ENCODE data around the gene RELCH. TPM values are rescaled to one million over a fixed set of nuclear protein-coding genes. Genes with fewer than 3 reads are reported as not detected.

The RELCH gene
- total RNA-seq, 1 donor from 2014 or later = 24.3 TPM

DNA sequence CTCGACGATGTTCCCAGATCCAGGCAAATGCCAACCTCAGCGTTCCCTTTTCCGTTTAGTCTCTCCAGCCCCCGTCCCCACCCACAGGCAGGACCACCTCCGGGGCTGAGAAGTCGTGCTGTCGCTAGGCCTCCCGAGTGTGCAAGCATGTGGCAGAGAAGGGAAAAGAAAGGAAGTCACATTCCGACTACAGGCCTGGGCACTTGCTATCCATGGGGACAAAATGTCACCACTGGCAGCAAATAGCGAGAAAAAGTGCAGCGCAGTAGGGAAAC is 619 bp upstream of the RELCH start:
- DNase-seq (ENCODE audit: extremely low read depth, low read depth, low spot score) = no peak

DNA sequence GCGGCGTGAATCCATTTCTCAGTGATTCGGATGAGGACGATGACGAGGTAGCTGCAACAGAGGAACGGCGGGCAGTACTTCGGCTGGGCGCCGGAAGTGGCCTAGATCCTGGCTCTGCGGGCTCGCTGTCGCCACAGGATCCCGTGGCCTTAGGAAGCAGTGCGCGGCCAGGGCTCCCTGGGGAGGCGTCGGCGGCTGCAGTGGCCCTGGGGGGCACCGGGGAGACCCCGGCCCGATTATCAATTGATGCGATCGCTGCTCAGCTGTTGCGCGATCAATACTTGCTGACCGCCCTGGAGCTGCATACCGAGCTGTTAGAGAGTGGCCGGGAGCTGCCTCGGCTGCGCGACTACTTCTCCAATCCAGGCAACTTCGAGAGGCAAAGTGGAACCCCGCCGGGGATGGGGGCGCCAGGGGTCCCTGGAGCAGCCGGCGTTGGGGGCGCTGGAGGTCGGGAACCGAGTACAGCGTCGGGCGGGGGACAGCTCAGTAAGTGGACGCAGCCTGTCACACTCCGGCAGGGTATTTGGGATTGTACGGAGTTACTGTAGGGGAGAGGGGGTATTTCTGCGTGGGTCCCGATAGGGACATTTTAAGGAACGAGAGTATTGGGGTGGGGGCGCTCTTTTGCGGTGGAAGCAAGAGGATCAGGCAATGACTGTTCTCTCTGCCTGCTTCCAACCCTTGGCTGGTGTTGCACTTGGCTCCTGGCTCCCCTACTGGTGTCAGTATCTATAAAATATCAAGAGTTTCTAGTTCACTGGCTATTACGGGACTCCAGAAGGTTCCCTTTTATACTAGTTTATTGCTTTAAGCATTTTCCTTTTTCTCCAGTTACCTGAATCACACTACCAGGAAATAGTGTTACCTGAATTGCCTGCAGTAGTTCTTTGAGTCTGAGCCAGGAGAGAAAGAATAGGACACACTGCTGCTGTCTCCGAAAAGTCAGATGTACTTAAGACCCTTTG is 772 bp downstream of the RELCH start:
- DNase-seq (ENCODE audit: extremely low read depth, low read depth, low spot score) = no peak

DNA sequence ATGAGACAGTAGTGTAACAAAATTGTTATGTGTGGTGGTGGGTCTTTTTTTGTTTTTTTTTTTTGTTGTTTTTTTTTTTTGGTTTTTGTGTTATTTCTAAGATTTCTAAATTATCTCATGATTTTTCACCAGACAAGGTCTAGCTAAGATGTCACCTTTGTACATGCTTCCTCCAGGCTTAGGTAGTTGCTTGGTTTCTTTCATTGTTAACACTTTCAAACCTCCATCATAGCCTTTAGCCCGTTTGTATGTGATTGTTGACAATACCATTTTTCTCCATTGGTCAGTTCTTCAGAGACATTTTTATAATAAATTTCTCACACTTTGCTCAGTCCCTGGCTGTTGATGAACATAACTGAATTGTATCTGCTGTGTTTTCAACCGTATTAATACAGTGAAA is 2.2 kb downstream of the RELCH start:
- no peak for DNase-seq (ENCODE audit: extremely low read depth, low read depth, low spot score)

DNA sequence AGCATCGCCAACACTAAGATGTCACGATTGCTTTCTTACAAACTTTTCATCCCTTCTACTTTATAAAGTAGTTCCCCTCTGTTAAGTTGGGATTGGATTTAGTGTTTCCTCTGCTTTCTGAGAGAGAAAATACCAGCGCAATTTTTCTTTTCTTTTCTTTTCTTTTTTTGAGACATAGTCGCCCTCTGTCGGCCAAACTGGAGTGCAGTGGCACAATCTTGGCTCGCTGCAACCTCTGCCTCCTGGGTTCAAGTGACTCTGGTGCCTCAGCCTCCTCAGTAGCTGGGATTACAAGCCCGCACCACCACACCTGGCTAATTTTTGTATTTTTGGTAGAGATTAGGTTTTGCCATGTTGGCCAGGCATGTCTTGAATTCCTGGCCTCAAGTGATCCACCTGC is 9.0 kb downstream of the RELCH start:
- no peak for DNase-seq (ENCODE audit: extremely low read depth, low read depth, low spot score)

DNA sequence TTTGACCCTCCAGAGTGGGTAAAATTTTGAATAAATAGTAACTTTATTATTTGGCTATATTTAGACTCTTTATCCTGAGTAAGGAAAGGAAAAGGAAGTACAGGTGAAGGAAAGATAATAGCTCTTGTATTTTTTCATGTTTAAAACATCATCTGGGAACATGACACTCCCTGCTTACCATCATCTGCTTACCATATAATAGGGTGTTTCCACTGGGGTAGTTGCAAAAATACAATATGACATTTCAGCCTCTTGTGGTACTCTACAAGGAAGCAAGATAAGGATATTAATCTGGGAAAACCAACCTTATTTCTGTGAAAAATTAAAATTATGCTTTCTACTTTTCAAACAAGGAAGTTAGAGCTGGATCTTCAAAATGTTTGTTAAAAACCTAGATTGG is 9.9 kb downstream of the RELCH start:
- DNase-seq (ENCODE audit: extremely low read depth, low read depth, low spot score) = no peak

DNA sequence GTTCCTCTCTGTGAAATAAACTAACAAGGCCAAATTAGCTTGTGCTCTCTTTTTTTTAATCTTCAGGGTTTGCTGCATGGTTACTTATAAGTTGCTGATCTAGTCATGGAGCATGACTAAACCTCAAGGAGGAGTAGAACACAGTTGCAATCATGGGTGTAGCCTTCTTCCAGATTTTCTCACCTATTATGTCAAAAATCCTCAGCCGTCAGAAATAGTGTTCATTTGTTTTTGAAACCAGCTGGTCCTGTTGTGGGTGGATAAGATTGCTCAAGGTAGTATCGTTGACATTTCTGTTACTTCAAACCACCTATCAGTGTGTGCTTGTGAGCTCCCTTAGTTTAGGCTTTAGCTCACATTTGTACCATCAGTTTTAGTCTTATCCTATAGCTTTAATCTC is 11.2 kb downstream of the RELCH start:
- DNase-seq (ENCODE audit: extremely low read depth, low read depth, low spot score) = no peak

DNA sequence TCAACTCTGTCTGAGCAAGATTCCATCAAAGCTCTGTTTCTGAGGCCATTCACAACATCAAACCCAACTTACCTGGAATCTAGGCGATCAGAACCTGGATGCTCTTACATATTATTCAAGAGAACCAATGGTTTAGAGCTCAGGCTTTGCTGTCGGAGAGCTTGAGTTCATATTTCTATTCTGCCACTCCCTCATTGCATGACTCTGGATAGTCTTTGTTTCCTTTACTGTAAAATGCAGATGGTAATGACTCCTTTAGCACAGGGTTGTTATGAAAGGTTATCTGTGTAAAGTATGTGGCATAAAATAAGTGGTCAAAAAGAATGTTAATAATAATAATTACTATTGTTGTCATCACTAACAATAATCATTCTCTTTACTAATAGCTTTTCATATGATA is 12.6 kb downstream of the RELCH start:
- no peak for DNase-seq (ENCODE audit: extremely low read depth, low read depth, low spot score)

DNA sequence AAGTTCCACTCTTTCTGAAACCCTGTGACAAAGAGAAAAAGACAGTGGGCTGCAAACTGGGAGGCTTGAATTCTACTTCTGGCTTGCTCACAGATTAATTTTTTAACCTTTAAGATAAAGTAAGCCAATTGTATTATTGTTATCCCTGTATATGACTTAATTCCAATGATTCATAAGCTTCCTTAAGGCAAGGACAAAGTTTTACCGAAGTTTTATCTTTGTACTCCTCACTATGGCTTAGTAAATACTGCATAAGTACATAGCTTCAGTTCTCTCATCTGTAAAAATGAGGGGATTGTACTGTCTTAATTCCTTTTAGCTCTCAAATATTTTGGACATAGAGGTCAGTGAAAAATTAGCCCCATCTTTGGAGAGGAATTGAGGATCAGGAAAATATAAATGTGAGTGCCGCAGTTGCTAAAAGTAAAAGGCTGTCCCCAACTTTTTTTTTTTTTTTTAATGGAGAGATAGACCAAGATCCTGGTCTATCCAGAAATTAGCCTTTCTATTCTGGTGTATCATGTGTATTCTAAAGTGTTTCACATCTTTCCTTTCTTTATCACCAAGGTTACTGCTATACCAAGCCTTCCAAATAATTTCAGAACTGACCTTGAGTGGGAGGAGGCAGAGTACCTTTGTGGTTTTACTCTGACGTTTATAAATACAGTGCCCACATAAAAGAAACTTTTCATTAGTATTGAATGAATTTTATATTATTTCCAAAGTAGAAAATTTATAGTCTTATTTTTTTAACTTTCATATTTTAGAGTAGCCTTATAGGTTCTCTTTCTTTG is 13.3 kb downstream of the RELCH start:
- no peak for DNase-seq (ENCODE audit: extremely low read depth, low read depth, low spot score)

DNA sequence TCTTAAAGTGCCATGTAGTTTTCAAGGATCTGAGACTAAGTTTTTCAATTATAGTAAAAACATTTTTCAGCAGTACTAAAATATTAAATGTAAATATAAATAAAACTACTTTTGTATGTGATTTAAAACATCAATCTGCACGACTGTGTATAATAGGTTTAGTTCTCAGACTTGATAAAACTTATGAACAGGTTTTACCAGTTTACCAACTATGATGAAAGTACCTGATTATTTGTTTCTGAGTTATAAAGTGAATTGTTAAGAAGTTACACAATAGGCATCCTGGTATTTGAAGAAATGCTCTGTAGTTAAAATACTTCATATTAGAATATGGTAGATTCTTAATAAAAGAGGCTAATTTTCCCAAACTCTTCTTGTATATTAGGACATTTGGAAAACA is 14.8 kb downstream of the RELCH start:
- no peak for DNase-seq (ENCODE audit: extremely low read depth, low read depth, low spot score)

DNA sequence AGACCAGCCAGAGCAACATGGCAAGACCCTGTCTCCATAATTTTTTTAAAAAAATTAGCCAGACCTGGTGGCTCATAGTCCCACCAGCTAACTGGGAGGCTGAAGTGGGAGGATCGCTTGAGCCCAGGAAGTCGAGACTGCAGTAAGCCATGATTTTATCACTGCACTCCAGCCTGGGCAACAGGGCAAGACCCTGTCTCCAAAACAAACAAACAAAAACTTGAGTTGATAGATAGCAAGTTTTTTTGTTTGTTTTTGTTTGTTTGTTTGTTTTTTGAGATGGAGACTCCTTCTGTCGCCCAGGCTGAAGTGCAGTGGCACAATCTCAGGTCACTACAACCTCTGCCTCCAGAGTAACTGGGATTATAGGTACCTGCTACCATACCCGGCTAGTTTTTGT is 18.8 kb downstream of the RELCH start:
- no peak for DNase-seq (ENCODE audit: extremely low read depth, low read depth, low spot score)

DNA sequence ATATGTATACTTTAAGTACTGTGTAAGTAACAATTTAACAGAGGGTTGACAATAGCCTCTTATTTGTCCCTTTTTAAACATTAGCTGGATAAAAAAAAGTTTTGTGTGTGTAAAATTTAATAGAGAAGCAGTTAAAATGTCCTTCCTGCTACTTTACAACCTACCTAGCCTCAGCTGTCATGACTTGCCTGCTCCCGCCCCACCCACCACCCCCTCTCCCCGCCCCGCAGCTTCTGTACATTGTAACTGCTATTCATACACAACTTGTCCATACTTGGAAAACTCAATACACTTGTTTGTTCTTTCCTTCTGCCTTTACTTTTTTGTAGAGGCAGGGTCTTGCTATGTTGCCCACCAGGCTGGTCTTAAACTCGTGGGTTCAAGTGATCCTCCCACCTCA is 19.5 kb downstream of the RELCH start:
- no peak for DNase-seq (ENCODE audit: extremely low read depth, low read depth, low spot score)

DNA sequence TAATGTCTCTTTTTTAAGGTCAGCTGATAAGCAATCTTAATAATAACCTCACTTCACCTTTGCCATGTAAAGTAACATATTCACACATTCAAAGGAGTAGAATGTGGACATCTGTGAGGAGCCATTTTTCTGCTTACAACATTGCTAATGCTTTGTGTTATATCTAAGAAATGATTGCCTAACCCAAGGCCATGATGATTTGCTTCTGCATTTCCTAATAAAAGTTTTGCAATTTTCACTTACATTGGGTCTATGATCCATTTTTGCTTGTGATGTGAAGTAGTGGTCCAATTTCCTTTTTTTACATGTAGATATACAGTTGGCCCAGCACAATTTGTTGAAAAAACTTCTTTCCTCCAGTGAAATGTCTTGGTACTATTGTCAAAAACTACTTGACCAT is 22.0 kb downstream of the RELCH start:
- DNase-seq (ENCODE audit: extremely low read depth, low read depth, low spot score) = no peak

DNA sequence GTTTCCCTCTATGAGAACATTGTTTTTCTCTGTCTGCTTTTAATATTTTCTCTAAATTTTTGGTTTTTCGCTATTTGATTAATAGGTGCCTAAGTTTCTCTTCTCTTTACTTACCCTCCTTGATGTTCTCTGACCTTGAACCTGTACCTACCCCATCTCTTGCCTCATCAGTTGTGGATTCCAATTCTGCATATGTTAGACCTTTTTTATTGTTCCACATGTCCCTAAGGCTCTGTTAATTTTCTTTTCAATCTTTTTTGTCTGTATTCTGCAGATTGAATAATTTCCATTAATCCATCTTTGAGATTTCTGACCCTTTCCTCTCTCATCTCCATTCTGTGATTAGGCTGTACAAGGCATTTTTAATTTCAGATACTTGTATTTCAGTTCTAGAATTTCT is 23.1 kb downstream of the RELCH start:
- no peak for DNase-seq (ENCODE audit: extremely low read depth, low read depth, low spot score)

DNA sequence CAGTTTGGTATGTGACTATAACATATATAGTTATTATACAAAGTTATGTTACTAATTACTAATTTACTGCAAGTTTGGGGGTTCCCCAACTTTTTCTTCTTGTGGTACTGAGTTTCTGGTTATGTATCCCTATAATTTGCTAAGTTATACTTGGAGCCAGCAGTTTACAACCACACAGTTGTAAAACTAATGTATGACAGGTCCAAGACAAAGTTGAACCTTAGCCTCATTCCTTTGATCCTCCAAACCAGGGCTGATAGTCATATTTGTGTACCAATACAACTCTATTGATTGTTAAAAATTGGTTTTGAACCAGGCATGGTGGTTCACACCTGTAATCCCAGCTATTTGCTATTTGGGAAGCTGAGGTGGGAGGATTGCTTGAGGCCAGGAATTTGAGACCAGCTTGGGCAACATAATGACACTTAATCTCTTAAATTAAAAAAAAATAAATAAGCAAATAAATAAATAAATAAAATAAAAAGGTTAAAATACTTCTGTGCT is 24.3 kb downstream of the RELCH start:
- DNase-seq (ENCODE audit: extremely low read depth, low read depth, low spot score) = no peak

DNA sequence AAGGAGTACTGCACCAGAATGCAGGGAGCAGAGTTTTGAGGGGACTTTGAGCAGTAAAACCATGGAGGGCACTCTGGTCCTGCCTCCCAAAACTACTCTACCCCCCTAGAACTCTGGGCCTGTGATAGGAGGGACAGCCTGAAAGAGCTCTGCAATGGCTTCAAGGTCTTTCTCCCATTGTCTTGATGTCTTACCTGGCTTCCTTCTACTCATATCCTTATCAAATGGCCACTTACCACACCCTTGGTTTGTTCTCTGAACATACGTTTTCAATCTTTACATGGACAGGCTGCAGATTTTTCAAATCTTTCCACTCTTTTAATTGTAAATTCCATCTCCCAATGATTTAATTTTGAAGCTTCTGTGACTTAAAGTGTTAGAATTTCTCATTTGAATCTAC is 27.7 kb downstream of the RELCH start:
- DNase-seq (ENCODE audit: extremely low read depth, low read depth, low spot score) = no peak

DNA sequence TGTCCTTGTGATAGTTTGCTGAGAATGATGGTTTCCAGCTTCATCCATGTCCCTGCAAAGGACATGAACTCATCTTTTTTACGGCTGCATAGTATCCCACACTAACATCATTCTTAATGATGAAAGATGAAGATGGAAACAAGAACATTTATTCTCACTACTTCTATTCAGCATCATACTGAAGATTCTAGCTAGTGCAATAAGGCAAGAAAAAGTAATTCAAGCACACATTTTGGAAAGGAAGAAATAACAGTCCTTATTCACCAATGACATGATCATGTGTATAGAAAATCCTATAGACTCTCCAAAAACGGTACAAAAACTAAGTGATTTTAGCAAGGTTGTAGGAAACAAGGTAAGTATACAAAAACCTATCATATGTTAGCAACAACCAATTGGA is 37.2 kb downstream of the RELCH start:
- no peak for DNase-seq (ENCODE audit: extremely low read depth, low read depth, low spot score)

DNA sequence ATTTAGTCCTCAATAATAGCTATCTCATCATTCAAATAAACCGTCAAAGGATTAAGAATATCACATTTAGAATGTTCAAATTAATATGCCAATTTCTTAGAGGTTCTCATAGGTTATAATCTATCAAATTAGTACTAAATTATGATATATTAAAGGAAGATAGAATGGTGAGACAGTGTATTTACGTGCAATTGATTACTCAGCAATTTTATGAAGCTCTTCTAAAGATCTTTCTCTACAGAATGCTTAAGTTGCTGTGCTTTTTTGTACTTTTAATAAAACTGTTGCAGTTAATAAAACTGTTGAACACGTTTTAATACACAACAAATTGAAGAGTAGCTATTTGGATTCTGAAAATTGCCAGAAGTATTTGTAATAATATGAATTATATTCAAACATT is 39.0 kb downstream of the RELCH start:
- DNase-seq (ENCODE audit: extremely low read depth, low read depth, low spot score) = no peak

DNA sequence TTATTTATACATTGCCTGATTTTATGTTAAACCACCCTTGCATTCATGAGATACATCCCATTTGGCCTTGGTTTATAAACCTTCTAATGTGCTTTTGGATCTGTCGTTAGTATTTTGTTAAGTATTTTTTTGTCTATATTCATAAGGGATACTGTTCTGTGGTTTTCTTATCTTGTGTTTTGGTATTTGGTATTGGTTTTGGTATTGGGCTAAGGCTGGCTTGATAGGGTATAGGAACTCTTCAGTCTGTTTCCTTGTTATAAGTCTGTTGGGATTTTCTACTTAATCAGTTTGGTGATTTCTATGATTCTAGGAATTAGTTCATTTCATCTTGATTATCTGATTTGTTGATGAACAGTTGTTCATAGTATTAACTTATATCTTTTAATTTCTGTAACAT is 49.2 kb downstream of the RELCH start:
- DNase-seq (ENCODE audit: extremely low read depth, low read depth, low spot score) = no peak

DNA sequence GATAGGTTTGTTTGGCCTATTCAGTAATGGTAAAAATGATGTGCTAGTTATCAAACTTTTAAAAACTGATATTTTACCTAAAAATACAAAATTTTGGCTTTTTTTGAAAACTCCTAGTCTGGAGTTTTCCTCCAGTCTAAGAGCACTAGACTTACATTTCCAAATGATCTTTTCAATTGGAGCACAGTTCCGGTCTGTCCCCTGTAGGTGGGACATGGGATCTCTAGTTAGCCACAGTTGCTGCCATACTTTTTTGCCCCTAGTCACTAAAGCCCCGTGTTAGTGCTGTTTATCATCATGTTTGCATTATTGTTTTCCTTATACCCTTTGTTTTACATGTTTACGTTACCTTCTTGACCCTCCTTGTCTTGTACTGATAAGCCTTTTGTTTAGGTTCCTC is 52.4 kb downstream of the RELCH start:
- DNase-seq (ENCODE audit: extremely low read depth, low read depth, low spot score) = no peak

DNA sequence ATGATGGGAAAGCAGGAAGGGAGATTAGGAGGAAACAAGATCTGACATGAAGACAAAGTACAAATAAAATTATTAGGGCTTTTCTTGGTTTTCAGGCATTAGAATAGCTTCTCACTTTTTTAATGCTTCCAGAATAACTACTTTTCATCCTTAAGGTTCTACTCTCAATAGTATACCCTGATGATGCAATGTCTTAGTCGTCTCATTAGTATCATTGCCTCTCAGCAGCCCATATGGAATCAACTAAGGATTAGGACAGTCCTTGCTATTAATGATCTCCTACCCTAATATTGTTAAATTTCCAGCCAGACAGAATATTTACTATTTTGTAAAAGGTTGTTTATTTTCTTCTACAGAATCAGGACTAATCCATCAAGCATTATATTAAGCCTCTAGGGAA is 55.9 kb downstream of the RELCH start:
- no peak for DNase-seq (ENCODE audit: extremely low read depth, low read depth, low spot score)

DNA sequence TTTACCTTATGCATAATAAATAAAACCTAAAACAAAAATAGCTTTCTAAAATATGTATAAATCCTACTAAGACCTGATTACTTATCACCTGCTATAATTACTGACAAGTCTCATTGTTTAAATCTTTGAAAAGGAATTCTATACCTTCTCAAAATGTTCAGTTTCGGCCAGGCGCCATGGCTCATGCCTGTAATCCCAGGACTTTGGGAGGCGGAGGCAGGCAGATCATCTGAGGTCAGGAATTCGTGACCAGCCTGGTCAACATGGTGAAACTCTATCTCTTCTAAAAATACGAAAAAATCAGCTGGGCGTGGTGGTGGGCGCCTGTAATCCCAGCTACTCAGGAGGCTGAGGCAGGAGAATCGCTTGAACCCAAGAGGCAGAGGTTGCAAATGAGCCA is 58.1 kb downstream of the RELCH start:
- DNase-seq (ENCODE audit: extremely low read depth, low read depth, low spot score) = no peak

DNA sequence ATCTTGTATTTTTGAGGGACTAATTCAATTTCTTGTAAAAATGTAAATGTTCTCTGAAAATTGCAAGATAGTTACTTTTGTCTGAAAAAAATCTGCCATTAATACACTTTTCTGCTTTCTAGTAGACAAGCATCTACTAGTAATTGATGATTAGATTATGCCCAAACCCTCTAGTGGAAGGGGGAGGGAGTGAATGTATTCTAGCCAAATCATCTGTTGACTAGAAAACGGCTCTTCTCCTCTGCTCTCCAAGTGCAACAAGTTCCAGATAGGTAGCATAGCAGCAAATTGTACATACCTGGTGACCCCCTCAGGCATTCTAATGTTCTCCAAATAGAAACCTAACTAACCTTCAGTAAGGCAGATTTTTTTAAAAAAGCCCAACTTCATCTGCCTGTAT is 58.6 kb downstream of the RELCH start:
- DNase-seq (ENCODE audit: extremely low read depth, low read depth, low spot score) = no peak

All from glomerular endothelial cell (primary cell).